Panc1 (cell line): ENCODE measurements around the gene NAALAD2. TPM values are rescaled to one million over a fixed set of nuclear protein-coding genes. Genes with fewer than 3 reads are reported as not detected.
"Not testable (repeated sequence)": the region's sequence is repeated elsewhere in the genome, so short reads cannot be mapped to it uniquely, and the experiment has no call there.

ENCODE experiments used
- ATAC-seq: fragments of 200-7000 bp; cut with Tn5 transposase; 2 replicates; pipeline ENCODE4 v1.9.1; 2020; ENCODE audit warnings: mild to moderate bottlenecking, moderate library complexity
- Bru-seq: library from RNA; stranded (reverse); fragments of 400-500 nt; gene quantifications from one replicate; lab custom pipeline; 2021; lab: Mats Ljungman, UMichigan
- BruChase-seq, 2 experiments: library from RNA; stranded (reverse); fragments of 400-500 nt; gene quantifications; one replicate each; lab custom pipeline; 2021; lab: Mats Ljungman, UMichigan
- BruUV-seq: library from RNA; stranded (reverse); fragments of 400-500 nt; replicated peaks from 2 replicates; lab custom pipeline; 2021; lab: Mats Ljungman, UMichigan
- CTCF ChIA-PET: fragments of 300-600 bp; sonication (Branson Sonifier 250); formaldehyde crosslinking; loops from one replicate; lab custom pipeline; 2022; ENCODE audit warnings: antibody characterized with exemption; lab: Charles Lee
- POLR2A ChIA-PET: fragments of 300-600 bp; sonication (Branson Sonifier 250); formaldehyde crosslinking; loops from one replicate; lab custom pipeline; 2022; ENCODE audit warnings: antibody characterized with exemption; lab: Charles Lee
- DNase-seq: peaks from one replicate; pipeline ENCODE4 v3.0.0-alpha.2; 2010; ENCODE audit warnings: low read depth, low spot score
- H3K27ac ChIP-seq: 2 replicates; pipeline ENCODE4 v1.5.1; 2011; ENCODE audit warnings: mild to moderate bottlenecking, low read length, inconsistent platforms
- H3K27me3 ChIP-seq: fragments of 200-500 bp; sonication (Bioruptor generic); 2 replicates; pipeline ENCODE4 v1.6.0; 2014; ENCODE audit warnings: low read length, inconsistent platforms; ENCODE audit not compliant: control insufficient read depth, insufficient read depth
- H3K36me3 ChIP-seq: fragments of 200-500 bp; sonication (Bioruptor generic); 2 replicates; pipeline ENCODE4 v1.5.1; 2014; ENCODE audit warnings: inconsistent platforms, mild to moderate bottlenecking, low read length, moderate library complexity; ENCODE audit not compliant: control insufficient read depth, insufficient read depth
- H3K4me1 ChIP-seq: 2 replicates; pipeline ENCODE4 v1.5.1; 2011; ENCODE audit warnings: inconsistent platforms, mild to moderate bottlenecking, low read length, moderate library complexity; ENCODE audit not compliant: control insufficient read depth, insufficient read depth
- H3K4me3 ChIP-seq, 2 experiments: 2 replicates each; pipeline ENCODE4 v1.5.1; 2011 to 2012; ENCODE audit warnings: low read depth in 2 of 2, low read length in 2 of 2, mild to moderate bottlenecking in 2 of 2, inconsistent platforms in 1 of 2, moderate library complexity in 1 of 2
- H3K9me3 ChIP-seq: fragments of 200-500 bp; sonication (Bioruptor generic); 2 replicates; pipeline ENCODE4 v1.5.1; 2014; ENCODE audit warnings: low read depth, mild to moderate bottlenecking, inconsistent platforms, low read length, moderate library complexity; ENCODE audit not compliant: control insufficient read depth, insufficient read depth
- CTCF ChIP-seq: fragments of 450-650 bp; IDR thresholded peaks from 2 replicates; pipeline ENCODE4 v1.5.1; 2017; ENCODE audit warnings: mild to moderate bottlenecking
- POLR2AphosphoS5 ChIP-seq: IDR thresholded peaks from 2 replicates; pipeline ENCODE4 v1.6.1; 2012; ENCODE audit warnings: mild to moderate bottlenecking, low read depth, low read length, moderate library complexity
- SIN3A ChIP-seq: IDR thresholded peaks from 2 replicates; pipeline ENCODE4 v1.6.1; 2012; ENCODE audit warnings: low read depth, mild to moderate bottlenecking, low read length, moderate library complexity, borderline replicate concordance; ENCODE audit not compliant: insufficient read depth
- TCF7L2 ChIP-seq: IDR thresholded peaks from 2 replicates; pipeline ENCODE4 v1.6.1; 2011; ENCODE audit warnings: mild to moderate bottlenecking, low read depth, low read length, inconsistent platforms
- in situ Hi-C: cut with HindIII; loops from 2 replicates; pipeline ENCODE4 v1.10.0; 2016; ENCODE audit warnings: low sequenced_read_pairs, low pct_unique_long_range_greater_than_20kb
- intact Hi-C: fragments of 100-400 bp; cut with micrococcal nuclease; formaldehyde crosslinking; loops from one replicate; pipeline ENCODE4 v1.10.0; 2022; ENCODE audit not compliant: unreplicated experiment
- long read RNA-seq: library from polyadenylated mRNA; unstranded; transcript quantifications from one replicate; pipeline ENCODE4 v2.0.0, GENCODE V29; 2021; ENCODE audit not compliant: unreplicated experiment
- polyA plus RNA-seq: library from polyadenylated mRNA; unstranded; fragments of >200 nt; gene quantifications from one replicate; pipeline ENCODE4 v1.2.1, GENCODE V29; 2012; ENCODE audit warnings: missing spikeins; ENCODE audit not compliant: insufficient read length
- total RNA-seq: library from RNA; stranded (reverse); gene quantifications from one replicate; pipeline ENCODE4 v1.2.1, GENCODE V29; 2021; ENCODE audit not compliant: unreplicated experiment
- TF ChIP-seq, protein P1 (sequence below), 2 experiments: IDR thresholded peaks; 2 replicates each; pipeline ENCODE4 v1.6.1; 2011 to 2012; ENCODE audit warnings: low read depth in 2 of 2, control low read depth in 1 of 2, low read length in 1 of 2, mild to moderate bottlenecking in 1 of 2, moderate library complexity in 1 of 2; ENCODE audit not compliant: insufficient read depth in 1 of 2

NAALAD2 gene
- total RNA-seq (not detected), Bru-seq, nascent RNA (percentile 9 among the genes with signal in this experiment), BruChase-seq, experiment 1, labeled RNA remaining after a 2-hour chase (percentile 9 among the genes with signal in this experiment), BruChase-seq, experiment 2, labeled RNA remaining after a 6-hour chase (percentile 6 among the genes with signal in this experiment)
- polyA plus RNA-seq, result 0.12 TPM
- long read RNA-seq, result 0 reads

- Histone ChIP-seq H3K4me3 (peak within 1 kb of the TSS; percentile 42 to 57), H3K36me3 (no peaks in the 10 kb centered on the region), H3K9me3 (no peaks in the 10 kb centered on the region), H3K27me3 (peaks cover 40% of the 10 kb centered on the region), H3K27ac (no peak within 1 kb of the TSS; the same call in 1 of the 2 replicates), H3K4me1 (peaks cover 10% of the 10 kb centered on the region)
- in situ Hi-C loops, result no loop called here
- POLR2A ChIA-PET, result no interaction called here
- ATAC-seq (peak; percentile 89), DNase-seq (no peak)
- BruUV-seq, result no TSS peak
- TF ChIP-seq TCF7L2 (no peak), CTCF (no peak), SIN3A (no peak), POLR2AphosphoS5 (no peak)
- TF ChIP-seq, protein P1, sequence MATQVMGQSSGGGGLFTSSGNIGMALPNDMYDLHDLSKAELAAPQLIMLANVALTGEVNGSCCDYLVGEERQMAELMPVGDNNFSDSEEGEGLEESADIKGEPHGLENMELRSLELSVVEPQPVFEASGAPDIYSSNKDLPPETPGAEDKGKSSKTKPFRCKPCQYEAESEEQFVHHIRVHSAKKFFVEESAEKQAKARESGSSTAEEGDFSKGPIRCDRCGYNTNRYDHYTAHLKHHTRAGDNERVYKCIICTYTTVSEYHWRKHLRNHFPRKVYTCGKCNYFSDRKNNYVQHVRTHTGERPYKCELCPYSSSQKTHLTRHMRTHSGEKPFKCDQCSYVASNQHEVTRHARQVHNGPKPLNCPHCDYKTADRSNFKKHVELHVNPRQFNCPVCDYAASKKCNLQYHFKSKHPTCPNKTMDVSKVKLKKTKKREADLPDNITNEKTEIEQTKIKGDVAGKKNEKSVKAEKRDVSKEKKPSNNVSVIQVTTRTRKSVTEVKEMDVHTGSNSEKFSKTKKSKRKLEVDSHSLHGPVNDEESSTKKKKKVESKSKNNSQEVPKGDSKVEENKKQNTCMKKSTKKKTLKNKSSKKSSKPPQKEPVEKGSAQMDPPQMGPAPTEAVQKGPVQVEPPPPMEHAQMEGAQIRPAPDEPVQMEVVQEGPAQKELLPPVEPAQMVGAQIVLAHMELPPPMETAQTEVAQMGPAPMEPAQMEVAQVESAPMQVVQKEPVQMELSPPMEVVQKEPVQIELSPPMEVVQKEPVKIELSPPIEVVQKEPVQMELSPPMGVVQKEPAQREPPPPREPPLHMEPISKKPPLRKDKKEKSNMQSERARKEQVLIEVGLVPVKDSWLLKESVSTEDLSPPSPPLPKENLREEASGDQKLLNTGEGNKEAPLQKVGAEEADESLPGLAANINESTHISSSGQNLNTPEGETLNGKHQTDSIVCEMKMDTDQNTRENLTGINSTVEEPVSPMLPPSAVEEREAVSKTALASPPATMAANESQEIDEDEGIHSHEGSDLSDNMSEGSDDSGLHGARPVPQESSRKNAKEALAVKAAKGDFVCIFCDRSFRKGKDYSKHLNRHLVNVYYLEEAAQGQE (IDR thresholded peaks at IDR 0.05; ENCODE audit: insufficient read depth in 1 of 2, low read depth in 2 of 2, low read length in 1 of 2), result no peak
- intact Hi-C loops, result no loop called here
- CTCF ChIA-PET, result no interaction called here
Measured at GRCh38 chr11:90134478-90135003, at the start of gene NAALAD2. NAALAD2 (plus strand) TSS chr11:90134663; CDS start chr11:90134759, 96 bp downstream.

DNA sequence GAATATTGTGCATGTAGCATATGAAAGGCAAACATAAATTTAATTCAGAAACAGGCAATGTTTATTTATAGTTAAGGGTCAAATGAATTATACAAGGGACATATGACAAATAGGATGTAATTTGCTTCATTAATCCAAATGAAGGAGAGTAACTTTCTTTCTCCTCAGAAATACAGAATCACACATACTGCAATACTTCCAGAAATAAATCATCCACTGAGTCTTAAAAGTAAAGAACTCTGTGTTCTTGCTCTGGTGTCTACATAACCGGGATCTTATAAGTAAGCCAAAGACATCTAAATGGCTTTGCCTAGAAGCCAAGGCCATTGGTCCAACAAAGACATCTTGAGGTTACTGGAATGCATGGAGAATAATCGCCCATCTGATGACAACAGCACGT is 48.8 kb upstream of the NAALAD2 start, which contains the start of gene UBTFL1:
Gene UBTFL1, plus strand, starts transcription at position 301 of the 400 bp plus-strand sequence. Its CDS starts 0 bp downstream, at position 301.
- BruUV-seq, H3K4me3 ChIP-seq, H3K27me3 ChIP-seq, DNase-seq, intact Hi-C loops, H3K9me3 ChIP-seq, in situ Hi-C loops, ATAC-seq, H3K4me1 ChIP-seq, CTCF ChIA-PET, H3K36me3 ChIP-seq, H3K27ac ChIP-seq: not testable (repeated sequence)
- POLR2A ChIA-PET, result interaction anchor here (0.7 kb wide), 1 partner anchor 375 kb away, joined by 4 read pairs; no protein-coding TSS in a partner anchor

GRCh38 chr11:90088731-90089130 is 45.7 kb upstream of the NAALAD2 start:
- in situ Hi-C loops, BruUV-seq, CTCF ChIA-PET, H3K4me3 ChIP-seq, H3K27me3 ChIP-seq, intact Hi-C loops, H3K4me1 ChIP-seq, H3K9me3 ChIP-seq, H3K27ac ChIP-seq, DNase-seq, ATAC-seq, H3K36me3 ChIP-seq, POLR2A ChIA-PET: not testable (repeated sequence)

GRCh38 chr11:90095230-90095924 is 39.1 kb upstream of the NAALAD2 start:
- DNase-seq, H3K4me3 ChIP-seq, H3K36me3 ChIP-seq, H3K27me3 ChIP-seq, H3K27ac ChIP-seq, ATAC-seq, intact Hi-C loops, BruUV-seq, POLR2A ChIA-PET, in situ Hi-C loops, H3K4me1 ChIP-seq, H3K9me3 ChIP-seq, CTCF ChIA-PET: not testable (repeated sequence)
